HepG2 (cell line): ENCODE results near the gene SPATA25. TPM values are rescaled to one million over a fixed set of nuclear protein-coding genes. Genes with fewer than 3 reads are reported as not detected.

ENCODE experiments used
- ADNP ChIP-seq: sonication (generic); formaldehyde crosslinking; IDR thresholded peaks from 2 replicates; pipeline ENCODE4 v1.4.0; 2020; ENCODE audit warnings: missing genetic modification reagents
- BRD4 ChIP-seq: sonication (generic); formaldehyde crosslinking; IDR thresholded peaks from 2 replicates; pipeline ENCODE4 v1.4.0; 2020; ENCODE audit warnings: missing genetic modification reagents
- DPF2 ChIP-seq: sonication (generic); formaldehyde crosslinking; IDR thresholded peaks from 2 replicates; pipeline ENCODE4 v1.4.0; 2020; ENCODE audit warnings: mild to moderate bottlenecking, low read depth, missing genetic modification reagents, borderline replicate concordance
- ERF ChIP-seq: IDR thresholded peaks from 2 replicates; pipeline ENCODE4 v1.6.1; 2018; ENCODE audit warnings: missing biosample characterization, missing genetic modification reagents
- ETS1 ChIP-seq: sonication (generic); formaldehyde crosslinking; IDR thresholded peaks from 2 replicates; pipeline ENCODE4 v1.4.0; 2020; ENCODE audit warnings: missing genetic modification reagents
- PBX3 ChIP-seq: sonication (generic); formaldehyde crosslinking; IDR thresholded peaks from 2 replicates; pipeline ENCODE4 v1.8.1; 2023; ENCODE audit warnings: missing genetic modification reagents, inconsistent platforms, borderline replicate concordance
- THAP11 ChIP-seq: IDR thresholded peaks from 2 replicates; pipeline ENCODE4 v1.6.1; 2016; ENCODE audit warnings: missing biosample characterization, missing genetic modification reagents
- TSC22D2 ChIP-seq: sonication (generic); formaldehyde crosslinking; IDR thresholded peaks from 2 replicates; pipeline ENCODE4 v1.5.1; 2020; ENCODE audit warnings: missing genetic modification reagents, mild to moderate bottlenecking, borderline replicate concordance
- ZNF441 ChIP-seq: sonication (generic); formaldehyde crosslinking; IDR thresholded peaks from 2 replicates; pipeline ENCODE4 v1.7.0; 2021; ENCODE audit warnings: missing genetic modification reagents, borderline replicate concordance
- polyA plus RNA-seq, 8 experiments: library from polyadenylated mRNA; depleted of rRNA in 3 of 8; stranded (reverse) in 7 of 8; unstranded in 1 of 8; fragments of >200 nt; fragmentation: Illumina TruSeq in 4 of 8; extraction: Trizol in 4 of 8; gene quantifications; 2 replicates each; pipeline versions ENCODE4 v1.2.1 to v1.2.3, GENCODE V29; 2011 to 2016; ENCODE audit warnings: low read depth in 4 of 8, missing spikeins in 1 of 8, mixed read lengths in 1 of 8; ENCODE audit not compliant: insufficient read depth in 1 of 8
- total RNA-seq, 5 experiments: library from RNA; depleted of rRNA; stranded (reverse); fragments of >200 nt; fragmentation: Illumina TruSeq; extraction: Trizol; gene quantifications; 2 replicates each; pipeline ENCODE4 v1.2.3, GENCODE V29; 2016; ENCODE audit warnings: low read depth in 1 of 5
- TF ChIP-seq, protein P1 (sequence below): IDR thresholded peaks from 2 replicates; pipeline ENCODE4 v1.6.1; 2012; ENCODE audit warnings: inconsistent platforms
- TF ChIP-seq, protein P2 (sequence below): sonication (generic); formaldehyde crosslinking; IDR thresholded peaks from 2 replicates; pipeline ENCODE4 v1.4.0; 2020; ENCODE audit warnings: missing genetic modification reagents
- TF ChIP-seq, protein P3 (sequence below): sonication (generic); formaldehyde crosslinking; IDR thresholded peaks from 2 replicates; pipeline ENCODE4 v1.4.0; 2020; ENCODE audit warnings: missing genetic modification reagents
- TF ChIP-seq, protein P4 (sequence below): sonication (generic); formaldehyde crosslinking; conservative IDR thresholded peaks from 2 replicates; pipeline ENCODE4 v1.5.0; 2020; ENCODE audit warnings: missing genetic modification reagents

Gene SPATA25
- total and polyA plus RNA-seq, 2 of the 13 experiments (the other 11 are each of a cell fraction or from before 2014, with no cell fraction given) = 4.8 to 7.6 TPM

- peak; percentile 75; the same call in 1 of the 2 replicates for TF ChIP-seq DPF2 (CRISPR knock-in tag)
- no peak for TF ChIP-seq TSC22D2 (CRISPR knock-in tag)
- peak; percentile 44; the same call in 1 of the 2 replicates for TF ChIP-seq BRD4 (CRISPR knock-in tag)
- peak; percentile 62; the same call in 1 of the 2 replicates for TF ChIP-seq ADNP (CRISPR knock-in tag)
- peak; percentile 52; the same call in 1 of the 2 replicates for TF ChIP-seq ETS1 (CRISPR knock-in tag)
- TF ChIP-seq THAP11 = peak; percentile 27; the same call in 1 of the 2 replicates
- TF ChIP-seq, protein P1, sequence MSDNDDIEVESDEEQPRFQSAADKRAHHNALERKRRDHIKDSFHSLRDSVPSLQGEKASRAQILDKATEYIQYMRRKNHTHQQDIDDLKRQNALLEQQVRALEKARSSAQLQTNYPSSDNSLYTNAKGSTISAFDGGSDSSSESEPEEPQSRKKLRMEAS = no peak
- TF ChIP-seq, protein P2, sequence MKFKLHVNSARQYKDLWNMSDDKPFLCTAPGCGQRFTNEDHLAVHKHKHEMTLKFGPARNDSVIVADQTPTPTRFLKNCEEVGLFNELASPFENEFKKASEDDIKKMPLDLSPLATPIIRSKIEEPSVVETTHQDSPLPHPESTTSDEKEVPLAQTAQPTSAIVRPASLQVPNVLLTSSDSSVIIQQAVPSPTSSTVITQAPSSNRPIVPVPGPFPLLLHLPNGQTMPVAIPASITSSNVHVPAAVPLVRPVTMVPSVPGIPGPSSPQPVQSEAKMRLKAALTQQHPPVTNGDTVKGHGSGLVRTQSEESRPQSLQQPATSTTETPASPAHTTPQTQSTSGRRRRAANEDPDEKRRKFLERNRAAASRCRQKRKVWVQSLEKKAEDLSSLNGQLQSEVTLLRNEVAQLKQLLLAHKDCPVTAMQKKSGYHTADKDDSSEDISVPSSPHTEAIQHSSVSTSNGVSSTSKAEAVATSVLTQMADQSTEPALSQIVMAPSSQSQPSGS (CRISPR knock-in tag) = no peak
- TF ChIP-seq PBX3 = no peak
- TF ChIP-seq, protein P3, sequence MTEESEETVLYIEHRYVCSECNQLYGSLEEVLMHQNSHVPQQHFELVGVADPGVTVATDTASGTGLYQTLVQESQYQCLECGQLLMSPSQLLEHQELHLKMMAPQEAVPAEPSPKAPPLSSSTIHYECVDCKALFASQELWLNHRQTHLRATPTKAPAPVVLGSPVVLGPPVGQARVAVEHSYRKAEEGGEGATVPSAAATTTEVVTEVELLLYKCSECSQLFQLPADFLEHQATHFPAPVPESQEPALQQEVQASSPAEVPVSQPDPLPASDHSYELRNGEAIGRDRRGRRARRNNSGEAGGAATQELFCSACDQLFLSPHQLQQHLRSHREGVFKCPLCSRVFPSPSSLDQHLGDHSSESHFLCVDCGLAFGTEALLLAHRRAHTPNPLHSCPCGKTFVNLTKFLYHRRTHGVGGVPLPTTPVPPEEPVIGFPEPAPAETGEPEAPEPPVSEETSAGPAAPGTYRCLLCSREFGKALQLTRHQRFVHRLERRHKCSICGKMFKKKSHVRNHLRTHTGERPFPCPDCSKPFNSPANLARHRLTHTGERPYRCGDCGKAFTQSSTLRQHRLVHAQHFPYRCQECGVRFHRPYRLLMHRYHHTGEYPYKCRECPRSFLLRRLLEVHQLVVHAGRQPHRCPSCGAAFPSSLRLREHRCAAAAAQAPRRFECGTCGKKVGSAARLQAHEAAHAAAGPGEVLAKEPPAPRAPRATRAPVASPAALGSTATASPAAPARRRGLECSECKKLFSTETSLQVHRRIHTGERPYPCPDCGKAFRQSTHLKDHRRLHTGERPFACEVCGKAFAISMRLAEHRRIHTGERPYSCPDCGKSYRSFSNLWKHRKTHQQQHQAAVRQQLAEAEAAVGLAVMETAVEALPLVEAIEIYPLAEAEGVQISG (CRISPR knock-in tag) = peak; percentile 58; the same call in 1 of the 2 replicates
- TF ChIP-seq, protein P4, sequence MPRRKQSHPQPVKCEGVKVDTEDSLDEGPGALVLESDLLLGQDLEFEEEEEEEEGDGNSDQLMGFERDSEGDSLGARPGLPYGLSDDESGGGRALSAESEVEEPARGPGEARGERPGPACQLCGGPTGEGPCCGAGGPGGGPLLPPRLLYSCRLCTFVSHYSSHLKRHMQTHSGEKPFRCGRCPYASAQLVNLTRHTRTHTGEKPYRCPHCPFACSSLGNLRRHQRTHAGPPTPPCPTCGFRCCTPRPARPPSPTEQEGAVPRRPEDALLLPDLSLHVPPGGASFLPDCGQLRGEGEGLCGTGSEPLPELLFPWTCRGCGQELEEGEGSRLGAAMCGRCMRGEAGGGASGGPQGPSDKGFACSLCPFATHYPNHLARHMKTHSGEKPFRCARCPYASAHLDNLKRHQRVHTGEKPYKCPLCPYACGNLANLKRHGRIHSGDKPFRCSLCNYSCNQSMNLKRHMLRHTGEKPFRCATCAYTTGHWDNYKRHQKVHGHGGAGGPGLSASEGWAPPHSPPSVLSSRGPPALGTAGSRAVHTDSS = no peak
- peak; percentile 35; the same call in 1 of the 2 replicates for TF ChIP-seq ERF (CRISPR knock-in tag)
- peak; percentile 18; the same call in 1 of the 2 replicates for TF ChIP-seq ZNF441 (CRISPR knock-in tag)
Measured at GRCh38 chr20:45909817-45910669, 22.6 kb upstream of the SPATA25 start (continued).
